GM12872 (cell line): Measurements from ENCODE around the gene RNF135.

ENCODE experiments used
- TF ChIP-seq, protein P1 (sequence below): IDR thresholded peaks from 3 replicates; pipeline ENCODE4 v1.5.1; 2011; ENCODE audit warnings: low read depth, mild to moderate bottlenecking, low read length, moderate library complexity; ENCODE audit not compliant: insufficient read depth

RNF135 gene

DNA sequence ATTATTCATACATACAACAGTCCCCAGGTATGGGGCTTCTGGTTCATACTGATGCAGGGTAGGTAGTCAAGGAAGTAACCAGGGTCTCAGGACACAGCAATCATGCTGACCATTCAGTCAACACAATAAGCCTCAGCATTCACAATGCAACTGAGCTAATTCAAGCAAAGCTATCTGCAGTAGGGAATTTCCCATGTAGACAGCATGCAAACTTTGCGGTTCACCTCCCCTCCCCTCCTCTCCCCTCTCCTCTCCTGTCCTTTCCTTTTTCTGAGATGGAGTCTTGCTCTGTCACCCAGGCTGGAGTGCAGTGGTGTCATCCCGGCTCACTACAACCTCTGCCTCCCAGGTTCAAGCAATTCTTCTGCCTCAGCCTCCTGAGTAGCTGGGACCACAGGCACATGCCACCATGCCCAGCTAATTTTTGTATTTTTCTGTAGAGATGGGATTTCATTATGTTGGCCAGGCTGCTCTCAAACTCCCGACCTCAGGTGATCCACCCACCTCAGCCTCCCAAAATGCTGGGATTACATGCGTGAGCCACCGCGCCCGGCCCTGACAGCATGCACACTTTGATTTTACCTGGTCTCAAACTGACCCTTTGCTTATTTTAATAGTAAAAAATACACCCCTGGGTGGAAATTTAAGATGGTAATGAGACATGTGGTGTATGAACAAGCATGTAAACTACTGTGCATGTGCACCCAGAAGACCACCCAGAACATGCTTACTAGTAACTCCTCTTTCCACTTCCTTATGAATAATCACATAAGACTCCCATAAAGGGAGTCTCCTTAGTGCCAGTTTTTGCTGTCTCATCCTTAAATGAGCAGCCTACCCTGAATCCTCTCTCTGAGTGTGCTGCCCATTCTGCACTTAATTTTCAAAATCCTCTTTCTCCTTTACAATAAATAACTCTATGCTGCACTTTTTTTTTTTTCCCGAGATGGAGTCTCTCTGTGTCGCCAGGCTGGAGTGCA is 9.3 kb upstream of the RNF135 start:
- TF ChIP-seq, protein P1, sequence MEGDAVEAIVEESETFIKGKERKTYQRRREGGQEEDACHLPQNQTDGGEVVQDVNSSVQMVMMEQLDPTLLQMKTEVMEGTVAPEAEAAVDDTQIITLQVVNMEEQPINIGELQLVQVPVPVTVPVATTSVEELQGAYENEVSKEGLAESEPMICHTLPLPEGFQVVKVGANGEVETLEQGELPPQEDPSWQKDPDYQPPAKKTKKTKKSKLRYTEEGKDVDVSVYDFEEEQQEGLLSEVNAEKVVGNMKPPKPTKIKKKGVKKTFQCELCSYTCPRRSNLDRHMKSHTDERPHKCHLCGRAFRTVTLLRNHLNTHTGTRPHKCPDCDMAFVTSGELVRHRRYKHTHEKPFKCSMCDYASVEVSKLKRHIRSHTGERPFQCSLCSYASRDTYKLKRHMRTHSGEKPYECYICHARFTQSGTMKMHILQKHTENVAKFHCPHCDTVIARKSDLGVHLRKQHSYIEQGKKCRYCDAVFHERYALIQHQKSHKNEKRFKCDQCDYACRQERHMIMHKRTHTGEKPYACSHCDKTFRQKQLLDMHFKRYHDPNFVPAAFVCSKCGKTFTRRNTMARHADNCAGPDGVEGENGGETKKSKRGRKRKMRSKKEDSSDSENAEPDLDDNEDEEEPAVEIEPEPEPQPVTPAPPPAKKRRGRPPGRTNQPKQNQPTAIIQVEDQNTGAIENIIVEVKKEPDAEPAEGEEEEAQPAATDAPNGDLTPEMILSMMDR, result no peak

DNA sequence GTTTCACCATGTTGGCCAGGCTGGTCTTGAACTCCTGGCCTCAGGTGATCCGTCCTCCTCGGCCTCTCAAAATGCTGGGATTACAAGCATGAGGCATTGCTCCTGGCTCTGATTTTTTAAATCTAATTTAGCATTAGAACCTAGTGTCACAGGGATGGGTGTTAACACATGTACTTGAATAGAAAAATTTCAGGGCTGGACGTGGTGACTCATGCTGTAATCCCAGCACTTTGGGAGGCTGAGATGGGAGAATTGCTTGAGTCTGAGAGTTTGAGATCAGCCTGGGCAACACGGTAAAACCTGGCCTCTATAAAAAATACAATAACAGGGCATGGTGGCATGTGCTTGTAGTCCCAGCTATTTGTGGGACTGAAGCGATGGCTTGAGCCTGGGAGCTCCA is 6.0 kb upstream of the RNF135 start:
- TF ChIP-seq, protein P1, result no peak

- TF ChIP-seq, protein P1, result no peak
These were observed 5.2 kb upstream of the RNF135 start for GRCh38 chr17:30965686-30966085.

GRCh38 chr17:30969989-30970830 is 629 bp upstream of the RNF135 start:
- TF ChIP-seq, protein P1, result no peak

DNA sequence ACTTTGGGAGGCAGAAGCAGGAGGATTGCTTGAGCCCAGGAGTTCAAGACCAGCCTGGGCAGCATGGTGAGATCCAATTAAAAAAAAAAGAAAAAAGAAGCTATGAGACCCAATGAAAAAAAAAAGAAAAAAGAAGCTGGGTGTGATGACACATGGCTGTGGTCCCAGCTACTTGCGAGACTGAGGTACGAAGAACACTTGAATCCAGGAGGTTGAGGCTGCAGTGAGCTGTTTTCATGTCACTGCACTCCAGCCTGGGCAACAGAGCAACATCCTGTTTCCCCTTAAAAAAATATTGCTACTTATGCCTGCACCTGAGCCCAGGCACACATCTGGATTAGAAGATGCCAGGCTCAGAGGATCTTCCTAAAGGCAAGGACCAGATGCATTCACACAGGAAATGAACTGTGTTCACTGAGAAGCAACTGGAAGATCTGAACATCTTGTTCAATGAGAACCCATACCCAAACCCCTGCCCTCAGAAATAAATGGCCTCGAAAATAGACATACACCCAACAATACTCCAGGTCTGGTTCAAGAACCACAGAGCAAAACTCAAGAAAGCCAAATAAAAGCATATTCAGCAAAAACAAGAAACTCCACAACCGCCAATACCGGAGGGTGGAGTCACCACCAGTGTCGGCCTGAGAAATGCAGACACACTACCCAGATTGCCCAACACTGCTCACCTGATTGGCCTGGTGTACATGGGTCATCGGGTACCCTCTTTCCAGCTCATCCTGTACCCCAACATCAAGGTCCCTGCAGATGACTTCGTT is 4.4 kb downstream of the RNF135 start:
- TF ChIP-seq, protein P1, result no peak

DNA sequence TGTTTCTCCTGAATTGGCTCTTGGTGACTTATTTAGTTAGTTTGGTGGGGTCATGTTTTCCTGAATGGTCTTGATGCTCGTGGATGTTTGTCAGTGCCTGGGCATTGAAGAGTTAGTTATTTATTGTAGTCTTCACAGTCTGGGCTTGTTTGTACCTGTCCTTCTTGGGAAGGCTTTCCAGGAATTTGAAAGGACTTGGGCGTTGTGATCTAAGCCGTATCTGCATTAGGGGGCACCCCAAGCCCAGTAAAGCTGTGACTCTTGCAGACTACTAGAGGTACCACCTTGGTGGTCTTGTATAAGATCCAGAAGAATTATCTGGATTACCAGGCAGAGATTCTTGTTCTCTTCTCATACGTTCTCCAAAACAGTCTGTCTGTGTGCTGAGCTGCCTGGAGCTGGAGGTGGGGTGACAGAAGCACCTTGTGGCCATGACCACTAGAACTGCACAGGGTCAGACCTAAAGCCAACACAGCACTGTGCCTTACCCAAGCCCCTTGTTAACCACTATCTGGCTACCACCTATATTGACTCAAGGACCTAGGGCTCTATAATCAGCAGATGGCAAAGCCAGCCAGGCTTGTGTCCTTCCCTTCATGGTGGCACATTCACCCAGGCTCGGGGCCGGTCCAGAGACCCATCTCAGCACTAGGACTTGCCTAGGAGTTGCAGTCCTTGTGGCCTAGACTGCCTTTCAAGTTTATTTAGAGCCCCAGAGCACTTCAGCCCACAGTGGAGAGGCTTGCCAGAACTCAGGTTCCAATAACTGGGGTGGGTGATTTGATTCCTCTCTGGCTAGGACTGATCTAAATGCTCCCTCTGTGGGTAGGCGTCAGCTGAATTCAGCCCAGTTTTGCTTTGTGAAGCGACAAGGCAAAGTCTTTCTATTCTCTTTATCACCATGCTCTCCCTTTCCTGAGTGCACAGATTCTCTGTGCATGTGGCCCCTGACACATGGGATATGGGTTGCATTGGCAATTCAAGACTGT is 11.0 kb downstream of the RNF135 start:
- TF ChIP-seq, protein P1, result no peak
